Measurements from ENCODE around the gene LRRC10. TPM values are rescaled to one million over a fixed set of nuclear protein-coding genes. Genes with fewer than 3 reads are reported as not detected.
A peak's percentile ranks its signal among the peaks of the same experiment; 100 is the strongest.
"Not testable (repeated sequence)": the region's sequence is repeated elsewhere in the genome, so short reads cannot be mapped to it uniquely, and the experiment has no call there.

Gene LRRC10
- total RNA-seq, 1 donor from 2014 or later, result 39.2 TPM

DNA sequence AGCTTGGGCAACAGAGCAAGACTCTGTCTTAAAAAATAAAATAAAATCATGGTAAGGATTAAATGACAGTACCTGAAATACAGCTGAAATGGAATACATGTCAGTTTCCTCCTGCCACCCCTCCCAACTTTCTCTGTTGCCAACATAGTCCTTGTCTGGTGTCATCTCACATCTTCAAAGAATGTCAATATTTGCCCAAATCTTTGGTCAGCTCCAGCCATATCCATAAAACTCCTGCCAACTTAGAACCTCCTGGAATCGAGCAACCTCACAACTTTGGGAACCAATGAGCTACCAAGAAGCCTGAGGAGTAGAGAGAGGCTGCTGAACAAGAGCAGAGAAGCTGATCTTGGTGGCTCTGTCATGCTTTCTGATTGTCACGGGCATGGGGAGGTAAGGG, 10.8 kb upstream of the LRRC10 start:
- ATAC-seq (no peak), DNase-seq (ENCODE audit: missing footprints) (no peak)
- intact Hi-C loops (cut with DNase I), result no loop called here

DNA sequence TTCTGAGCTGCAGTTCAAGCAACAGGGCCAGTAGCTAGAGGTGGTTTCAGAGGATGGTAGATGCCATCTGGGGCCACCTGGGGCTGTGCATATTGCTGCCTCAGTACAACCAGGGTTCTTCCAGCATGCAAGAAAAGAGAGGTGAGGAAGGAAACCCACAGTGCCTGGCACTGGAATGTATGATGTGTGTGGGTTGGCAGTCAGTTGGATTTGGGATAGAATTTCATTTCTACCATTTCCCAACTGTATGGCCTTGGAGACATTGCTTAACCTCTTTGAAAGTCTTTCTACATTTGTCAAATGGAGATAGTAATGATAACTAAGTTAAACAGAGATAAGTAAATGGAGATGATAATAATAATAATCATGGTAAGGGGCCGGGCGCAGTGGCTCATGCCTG, 10.2 kb upstream of the LRRC10 start:
- DNase-seq (ENCODE audit: missing footprints) (no peak), ATAC-seq (no peak)
- intact Hi-C loops (cut with DNase I), result no loop called here

DNA sequence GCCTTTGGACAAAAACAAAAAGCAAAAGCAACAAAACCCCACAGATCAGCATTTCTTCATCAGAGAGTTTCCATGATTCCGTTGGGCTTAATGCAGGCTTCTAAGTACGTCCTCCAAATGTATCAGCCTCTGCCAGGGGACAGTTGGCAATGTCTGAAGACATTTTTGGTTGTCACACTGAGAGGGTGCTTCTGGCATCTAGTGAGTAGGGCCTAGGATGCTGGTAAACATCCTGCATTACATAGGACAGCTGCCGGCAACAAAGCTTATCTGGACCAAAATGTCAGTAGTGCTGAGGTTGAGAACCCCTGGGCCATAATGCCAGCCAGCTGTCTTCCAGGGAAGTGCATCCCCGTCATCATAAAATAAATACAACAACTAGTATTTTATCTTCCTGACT, 9.4 kb upstream of the LRRC10 start:
- intact Hi-C loops (cut with DNase I), result no loop called here
- DNase-seq (ENCODE audit: missing footprints) (no peak), ATAC-seq (peak; percentile 77)

DNA sequence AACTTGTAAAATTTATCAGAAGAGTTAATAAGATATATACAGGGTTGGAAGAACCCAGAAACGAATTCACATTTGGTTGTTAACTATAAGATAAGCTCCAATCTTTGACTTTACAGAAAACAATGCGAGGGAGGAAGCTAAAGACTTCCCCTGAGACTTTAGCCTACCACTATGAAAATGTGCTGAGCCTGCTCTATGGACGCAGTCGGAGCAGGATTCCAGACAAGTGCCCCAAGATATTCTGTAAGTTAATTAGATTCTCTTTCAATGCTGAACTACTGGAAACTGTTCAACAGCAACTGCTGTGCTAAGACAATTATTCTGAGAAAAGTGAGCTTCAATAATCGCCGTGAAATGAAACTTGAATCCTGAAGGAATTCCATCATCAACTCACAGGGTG, 8.3 kb upstream of the LRRC10 start:
- intact Hi-C loops (cut with DNase I), result no loop called here
- ATAC-seq (no peak), DNase-seq (ENCODE audit: missing footprints) (no peak)

DNA sequence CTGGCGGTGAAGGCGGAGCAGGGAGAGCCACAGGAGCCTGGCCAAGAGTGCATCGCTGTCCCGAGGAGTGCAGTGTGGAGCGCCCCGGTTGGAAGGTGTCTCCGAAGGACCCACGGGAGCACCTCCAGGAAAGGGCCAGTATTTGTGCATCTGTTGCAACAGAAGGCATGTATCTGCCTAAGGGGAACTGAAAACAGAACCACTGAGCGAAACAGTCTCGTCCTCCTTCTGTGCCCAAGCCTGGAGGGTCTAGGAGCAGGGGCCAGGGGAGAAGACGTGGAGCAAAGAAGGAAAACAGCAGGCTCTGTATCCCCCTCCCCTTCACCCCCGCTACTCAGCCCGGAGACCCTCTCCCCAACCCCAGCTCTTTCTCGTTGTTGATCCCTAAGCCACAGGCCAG, 5.3 kb upstream of the LRRC10 start:
- DNase-seq (ENCODE audit: missing footprints), result no peak
- intact Hi-C loops (cut with DNase I), result no loop called here
- ATAC-seq, result no peak

DNA sequence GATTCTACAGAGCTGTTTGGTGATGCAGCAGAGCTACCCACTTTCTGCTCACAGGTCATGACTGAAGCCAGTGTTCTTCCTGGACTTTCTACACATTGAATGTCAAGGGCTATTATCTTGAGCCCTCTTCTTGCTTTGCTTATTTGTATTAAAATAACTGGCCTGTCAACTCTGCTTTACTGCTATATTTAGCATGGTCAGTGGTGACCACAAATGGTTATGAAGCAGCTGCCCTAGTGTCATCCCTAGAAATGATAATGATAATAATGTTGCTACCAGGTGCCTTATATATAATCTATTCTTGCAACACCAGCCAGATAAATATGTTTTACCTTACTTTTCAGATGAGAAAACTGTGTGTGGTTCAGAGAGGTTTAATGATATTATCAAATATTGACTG, 2.6 kb upstream of the LRRC10 start:
- intact Hi-C loops (cut with DNase I), result no loop called here
- DNase-seq (ENCODE audit: missing footprints) (no peak), ATAC-seq (peak; percentile 12)

DNA sequence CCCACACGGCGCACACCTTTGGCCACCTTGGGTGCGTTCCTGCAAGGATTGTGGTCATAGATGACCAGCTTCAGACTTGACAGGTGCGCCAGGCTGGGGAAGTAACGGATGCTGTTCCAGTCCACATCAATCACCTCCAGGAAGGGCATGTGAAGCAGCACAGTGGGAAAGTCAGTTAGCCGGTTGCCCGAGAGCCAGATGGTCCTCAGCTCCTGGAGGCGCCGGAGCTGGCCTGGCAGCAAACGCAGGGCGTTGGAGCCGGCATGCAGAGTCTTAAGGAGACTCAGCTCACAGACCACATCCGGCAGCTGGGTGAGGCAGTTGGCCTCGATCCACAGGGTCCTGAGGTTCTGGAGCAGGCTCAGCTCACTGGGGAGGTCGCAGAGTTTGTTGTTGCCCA, 581 bp downstream of the LRRC10 start:
- DNase-seq (ENCODE audit: missing footprints) (no peak), ATAC-seq (peak; percentile 32)
- intact Hi-C loops (cut with DNase I), result loop anchor here (2.0 kb wide), 1 partner anchor 29 kb away; no protein-coding TSS in a partner anchor

DNA sequence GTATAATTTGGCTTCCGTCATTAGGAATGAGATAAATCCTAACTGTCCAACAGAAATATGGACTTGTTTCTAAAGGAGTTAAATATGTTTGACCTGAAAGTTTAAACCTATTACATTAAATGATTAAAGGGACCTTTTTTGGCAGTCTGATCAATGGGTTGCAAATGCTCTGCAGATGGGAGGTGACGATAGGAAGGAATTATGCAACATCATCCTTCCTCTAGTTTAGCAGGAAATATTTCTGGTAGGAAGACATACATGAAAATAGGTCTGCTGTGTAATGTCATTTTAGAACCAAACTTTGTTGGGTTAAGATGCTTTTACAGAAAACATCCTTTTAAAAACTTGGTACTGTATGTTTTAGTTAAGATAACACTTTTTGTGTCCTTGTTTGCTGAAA, 2.6 kb downstream of the LRRC10 start:
- intact Hi-C loops (cut with DNase I), result no loop called here
- ATAC-seq (no peak), DNase-seq (ENCODE audit: missing footprints) (no peak)

DNA sequence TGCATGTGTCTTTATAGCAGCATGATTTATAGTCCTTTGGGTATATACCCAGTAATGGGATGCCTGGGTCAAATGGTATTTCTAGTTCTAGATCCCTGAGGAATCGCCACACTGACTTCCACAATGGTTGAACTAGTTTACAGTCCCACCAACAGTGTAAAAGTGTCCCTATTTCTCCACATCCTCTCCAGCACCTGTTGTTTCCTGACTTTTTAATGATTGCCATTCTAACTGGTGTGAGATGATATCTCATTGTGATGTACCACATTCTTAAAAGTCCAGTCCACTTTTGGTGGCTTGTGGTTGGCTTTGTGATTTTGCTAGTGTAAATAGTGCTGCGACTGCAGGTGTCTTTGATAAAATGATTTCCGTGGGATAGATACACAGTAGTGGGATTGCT, 6.4 kb downstream of the LRRC10 start:
- intact Hi-C loops (cut with DNase I); DNase-seq (ENCODE audit: missing footprints); ATAC-seq: not testable (repeated sequence)

DNA sequence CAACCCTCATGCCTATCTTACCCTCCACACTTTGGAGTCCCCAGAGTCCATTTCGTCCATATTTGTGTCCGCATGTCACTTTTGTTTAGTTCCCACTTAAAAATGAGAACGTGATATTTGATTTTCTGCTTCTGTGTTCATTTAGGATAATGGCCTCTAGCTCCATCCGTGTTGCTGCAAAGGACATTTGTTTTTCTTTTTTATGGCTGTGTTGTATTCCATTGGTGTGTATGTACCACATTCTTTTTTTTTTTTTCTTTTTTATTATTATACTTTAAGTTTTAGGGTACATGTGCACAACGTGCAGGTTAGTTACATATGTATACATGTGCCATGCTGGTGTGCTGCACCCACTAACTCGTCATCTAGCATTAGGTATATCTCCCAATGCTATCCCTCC, 7.2 kb downstream of the LRRC10 start:
- DNase-seq (ENCODE audit: missing footprints); intact Hi-C loops (cut with DNase I); ATAC-seq: not testable (repeated sequence)

DNA sequence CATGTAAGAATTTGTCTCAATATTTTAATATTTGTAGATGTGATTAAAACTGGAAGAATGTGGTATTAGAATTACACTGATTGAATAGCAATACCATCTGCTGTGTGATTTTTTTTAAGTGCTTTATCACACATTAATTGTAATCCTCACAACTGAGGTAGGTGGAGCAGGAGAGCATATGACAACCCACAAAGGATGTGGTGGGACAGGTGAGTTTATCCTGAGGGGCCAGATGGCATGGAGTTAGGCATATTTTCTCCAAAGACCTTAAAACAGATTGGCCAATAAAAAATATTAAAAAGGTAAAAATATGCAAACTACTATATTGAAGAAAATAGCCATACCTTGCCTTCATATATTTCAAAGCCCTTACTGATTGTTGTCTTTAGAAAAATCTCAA, 7.8 kb downstream of the LRRC10 start:
- DNase-seq (ENCODE audit: missing footprints) (no peak), ATAC-seq (no peak)

DNA sequence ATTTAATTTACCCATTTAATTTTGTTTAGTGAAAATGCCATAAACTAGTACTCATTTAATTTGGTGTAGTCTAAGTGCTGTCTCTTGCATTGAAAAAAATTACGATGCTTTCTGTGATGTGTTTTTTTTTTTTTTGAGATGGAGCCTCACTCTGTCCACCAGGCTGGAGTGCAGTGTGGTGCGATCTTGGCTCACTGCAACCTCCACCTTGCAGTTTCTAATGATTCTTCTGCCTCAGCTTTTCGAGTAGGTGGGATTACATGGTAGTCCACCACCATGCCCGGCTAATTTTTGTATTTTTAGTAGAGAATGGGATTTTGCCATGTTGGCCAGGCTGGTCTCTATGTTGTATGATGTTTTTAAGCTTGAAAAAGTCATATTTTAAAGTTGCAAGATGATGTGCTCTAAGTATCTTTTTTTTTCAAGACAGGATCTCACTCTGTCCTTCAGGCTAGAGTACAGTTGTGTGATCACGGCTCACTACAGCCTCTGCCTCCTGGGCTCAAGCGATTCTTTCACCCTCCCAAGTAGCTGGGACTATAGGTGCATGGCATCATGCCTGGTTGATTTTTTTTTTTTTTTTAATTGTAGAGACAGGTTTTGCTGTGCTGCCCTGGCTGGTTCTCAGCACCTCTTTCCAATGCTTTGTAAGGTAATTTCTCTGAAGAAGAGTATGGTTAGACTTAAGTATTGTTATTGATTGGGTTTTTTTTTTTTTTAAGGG, 8.6 kb downstream of the LRRC10 start:
- ATAC-seq (no peak), DNase-seq (ENCODE audit: missing footprints) (no peak)
- intact Hi-C loops (cut with DNase I), result no loop called here

More for the DNA sequence above, 7.8 kb downstream of the LRRC10 start:
- intact Hi-C loops (cut with DNase I), result no loop called here

DNA sequence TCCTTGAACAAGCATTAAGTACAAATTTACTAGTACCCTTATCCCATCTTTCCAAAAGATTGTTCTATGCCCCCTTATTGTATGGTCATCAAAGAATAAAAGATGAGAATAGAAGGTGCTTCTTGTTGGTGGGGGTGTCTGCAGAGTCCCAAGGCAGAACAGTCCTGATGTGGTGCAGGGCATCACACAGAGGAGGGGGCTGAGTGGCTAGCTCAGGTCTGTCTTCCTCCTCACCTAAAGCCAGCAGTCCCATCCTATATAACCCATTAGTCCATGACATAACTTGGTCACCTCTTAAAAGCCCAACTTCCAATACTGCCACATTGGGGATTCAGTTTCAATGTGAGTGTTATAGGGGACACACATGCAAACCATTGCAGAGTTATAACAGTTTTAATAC, 9.9 kb downstream of the LRRC10 start:
- ATAC-seq (no peak), DNase-seq (ENCODE audit: missing footprints) (no peak)
- intact Hi-C loops (cut with DNase I), result no loop called here

DNA sequence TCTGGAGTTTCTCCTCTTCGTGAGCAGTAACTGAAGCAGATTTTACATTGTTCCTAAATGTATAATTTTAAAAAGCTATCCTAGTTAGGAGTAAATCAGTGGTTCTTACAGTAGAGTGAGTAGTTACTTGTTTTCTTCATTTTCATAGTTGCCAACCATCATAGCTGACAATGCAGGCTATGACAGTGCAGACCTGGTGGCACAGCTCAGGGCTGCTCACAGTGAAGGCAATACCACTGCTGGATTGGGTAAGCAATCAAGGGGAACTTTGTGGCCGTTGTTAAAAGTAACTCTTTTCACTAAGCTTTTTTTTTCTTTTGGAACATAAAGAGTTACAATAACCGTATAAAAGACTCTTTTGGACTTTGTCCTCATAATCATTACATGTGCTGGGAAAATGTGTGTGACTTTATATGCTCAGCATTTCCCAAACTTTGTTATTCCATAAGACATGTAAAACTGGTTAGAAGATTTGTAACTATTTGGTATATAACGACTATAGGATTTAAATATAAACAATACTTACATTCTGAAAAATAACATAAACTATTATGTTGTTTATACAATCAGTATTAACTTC, 12.4 kb downstream of the LRRC10 start:
- intact Hi-C loops (cut with DNase I), result no loop called here
- no peak for ATAC-seq
- DNase-seq (ENCODE audit: missing footprints), result no peak

DNA sequence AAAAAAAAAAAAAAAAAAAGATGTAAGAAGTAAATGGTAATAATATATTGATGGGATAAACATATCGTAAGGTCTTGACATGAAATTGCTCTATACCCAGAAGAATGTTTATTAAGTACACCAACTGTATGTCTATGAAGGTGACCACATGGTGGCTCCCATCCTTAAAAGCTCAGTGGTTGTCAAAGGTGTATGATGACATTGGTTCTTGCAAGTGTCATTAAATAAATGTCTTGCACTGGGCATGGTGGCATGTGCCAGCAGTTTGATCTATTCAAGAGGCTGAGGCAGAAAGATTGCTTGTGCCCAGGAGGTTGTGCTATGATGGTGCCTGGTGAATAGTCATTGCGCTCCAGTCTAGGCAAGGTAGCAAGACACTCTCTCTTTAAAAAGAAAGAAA, 15.0 kb downstream of the LRRC10 start:
- intact Hi-C loops (cut with DNase I), result no loop called here
- no peak for DNase-seq (ENCODE audit: missing footprints)
- ATAC-seq, result peak; percentile 42

DNA sequence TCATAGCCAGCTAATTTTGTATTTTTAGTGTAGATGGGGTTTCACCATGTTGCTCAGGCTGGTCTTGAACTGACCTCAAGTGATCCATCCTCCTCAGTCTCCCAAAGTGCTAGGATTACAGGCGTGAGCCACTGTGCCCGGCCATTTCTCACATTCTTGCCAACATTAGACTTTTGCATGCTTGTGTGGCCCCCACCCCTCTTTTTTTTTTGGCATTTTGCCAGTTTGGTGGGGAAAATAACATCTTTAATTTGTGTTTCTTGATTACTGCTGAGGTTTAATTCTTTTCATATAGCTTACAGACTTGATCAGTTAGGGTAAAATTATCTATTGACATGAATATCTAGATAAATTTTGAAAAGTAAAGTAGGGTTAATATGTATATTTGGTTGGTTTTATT, 21.6 kb downstream of the LRRC10 start:
- DNase-seq (ENCODE audit: missing footprints), result no peak
- ATAC-seq, result no peak
- intact Hi-C loops (cut with DNase I), result no loop called here

DNA sequence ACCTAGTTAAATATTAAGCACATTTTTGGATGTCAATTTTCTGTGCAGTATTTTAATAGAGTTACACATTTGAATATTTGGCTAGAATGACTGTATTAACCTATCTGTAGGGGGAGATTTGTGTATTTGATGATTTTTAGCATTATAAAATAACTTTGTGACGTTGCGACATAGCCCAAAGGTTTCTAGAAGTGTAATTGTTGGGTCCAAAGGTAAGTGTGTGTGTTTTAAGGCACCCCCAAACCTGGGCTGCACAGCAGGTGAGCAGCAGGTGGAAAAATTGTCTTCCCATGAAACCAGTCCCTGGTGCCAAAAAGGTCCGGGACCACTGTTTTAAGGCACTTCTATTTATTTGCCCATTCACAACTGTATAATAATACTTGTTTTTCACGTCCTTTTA, 22.2 kb downstream of the LRRC10 start:
- intact Hi-C loops (cut with DNase I), result no loop called here
- DNase-seq (ENCODE audit: missing footprints), result no peak
- ATAC-seq, result no peak

DNA sequence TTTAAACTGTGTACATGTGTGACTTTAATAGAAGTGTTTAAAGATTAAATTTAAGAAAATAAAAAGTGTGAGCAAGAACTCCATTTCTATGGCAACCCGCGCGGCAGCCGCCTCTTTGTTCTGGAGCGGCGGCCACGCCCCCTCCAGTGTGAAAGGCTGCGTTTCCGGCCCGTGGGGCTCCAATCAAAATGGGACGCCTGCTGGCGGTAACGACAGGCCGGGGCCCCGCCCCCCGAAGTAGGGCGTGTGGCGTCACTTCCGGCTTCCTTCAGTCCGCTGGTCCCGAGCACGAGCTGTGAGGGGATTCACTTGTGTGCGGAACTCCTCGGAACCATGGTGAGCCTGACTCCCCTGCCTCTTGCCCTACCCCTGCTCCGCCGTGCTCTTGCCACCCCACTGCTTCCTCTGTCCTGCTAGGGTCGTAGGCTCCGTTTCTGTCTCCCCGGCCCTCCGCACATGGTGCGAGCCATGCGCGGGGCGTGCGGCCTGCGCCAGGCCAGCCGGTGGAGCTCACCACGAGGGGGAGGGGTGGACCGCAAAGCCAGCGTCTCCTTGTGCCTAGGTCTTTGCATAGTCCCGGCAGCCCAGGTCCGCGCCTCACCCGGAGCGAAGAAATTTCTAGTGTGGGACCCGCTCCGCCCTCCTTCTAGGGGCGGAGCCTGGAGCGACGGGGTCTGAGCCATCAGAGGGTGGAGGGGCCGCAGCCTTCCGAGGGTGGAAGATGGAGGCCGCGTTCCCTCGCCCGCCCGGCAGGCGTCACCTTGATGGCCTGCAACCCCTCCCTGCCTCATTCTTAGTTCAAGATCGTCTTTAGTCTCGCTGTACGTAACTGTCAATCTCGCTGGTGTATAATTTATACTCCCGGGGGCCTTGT, 25.3 kb downstream of the LRRC10 start, which contains the start of gene CCT2:
Gene CCT2, plus strand, starts transcription at position 271 of the 874 bp plus-strand sequence. Its CDS starts 63 bp downstream, at position 334.
- ATAC-seq (peak; percentile 100), DNase-seq (ENCODE audit: missing footprints) (peak; percentile 99)
- intact Hi-C loops (cut with DNase I), result loop anchor here (1.0 kb wide), 1 partner anchor 226 kb away; the partner anchor contains the start of gene YEATS4

DNA sequence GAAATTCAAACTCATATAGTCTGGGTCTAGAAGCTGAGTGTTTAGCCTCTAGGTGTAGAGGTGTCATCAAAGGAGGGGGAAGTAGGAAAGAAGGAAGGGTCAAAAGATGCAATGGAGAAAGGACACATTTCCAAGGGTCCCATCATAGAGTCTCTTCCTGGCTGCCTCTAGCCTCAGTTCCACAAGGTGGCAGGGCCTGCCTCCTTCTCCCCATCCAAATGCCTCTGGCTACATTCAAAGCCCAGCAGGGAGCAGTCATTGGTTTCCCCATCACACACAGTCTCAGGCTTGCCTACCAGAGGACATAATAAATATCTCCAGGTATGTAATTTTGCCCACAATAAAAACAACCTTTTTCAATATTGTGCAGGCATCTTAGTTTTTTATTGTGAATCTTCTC, 27.5 kb downstream of the LRRC10 start:
- DNase-seq (ENCODE audit: missing footprints) (no peak), ATAC-seq (no peak)
- intact Hi-C loops (cut with DNase I), result no loop called here

DNA sequence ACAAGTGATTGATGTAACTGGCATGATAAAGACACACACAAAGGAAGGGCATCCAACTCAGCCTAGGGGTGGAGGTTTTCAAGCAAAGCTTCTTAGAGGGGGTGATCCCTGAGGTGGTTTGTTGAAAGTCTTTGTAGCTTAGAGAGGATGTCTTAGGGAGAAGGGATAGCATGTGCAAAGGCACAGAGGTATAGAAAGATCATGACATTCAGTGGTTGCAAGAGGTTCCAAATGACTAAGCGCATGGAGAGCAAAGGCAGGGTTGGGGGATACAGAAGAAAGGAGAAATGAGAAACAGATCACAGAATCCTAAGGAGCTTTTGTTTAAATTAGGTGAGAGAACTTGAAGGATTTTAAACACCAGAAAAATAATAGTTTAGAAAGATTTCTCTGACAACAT, 30.6 kb downstream of the LRRC10 start:
- no peak for DNase-seq (ENCODE audit: missing footprints)
- no peak for ATAC-seq
- intact Hi-C loops (cut with DNase I), result no loop called here
